Left lung (tissue), 10 donors: Measurements from ENCODE around the gene NTM. TPM values are rescaled to one million over a fixed set of nuclear protein-coding genes. Genes with fewer than 3 reads are reported as not detected.

ENCODE experiments used
- ATAC-seq: fragments of 200-7000 bp; cut with Tn5 transposase; one replicate; pipeline ENCODE4 v1.9.1; 2020; ENCODE audit warnings: moderate library complexity
- DNase-seq, 4 donors: peaks; one replicate each; pipeline ENCODE4 v3.0.0-alpha.2; 2013 to 2020
- H3K27ac ChIP-seq, 2 donors: fragments of 200-600 bp; sonication (generic) in 1 of 2; one replicate each; pipeline versions ENCODE4 v1.5.0 to v1.8.0; 2020 to 2021
- H3K27me3 ChIP-seq, 2 donors: fragments of 200-600 bp; sonication (generic) in 1 of 2; one replicate each; pipeline versions ENCODE4 v1.5.0 to v1.8.0; 2020 to 2021
- H3K36me3 ChIP-seq, 2 donors: fragments of 200-600 bp; sonication (generic) in 1 of 2; one replicate each; pipeline versions ENCODE4 v1.5.0 to v1.8.0; 2020 to 2021
- H3K4me1 ChIP-seq, 2 donors: fragments of 200-600 bp; one replicate each; pipeline ENCODE4 v1.8.0; 2021
- H3K4me3 ChIP-seq, 2 donors: fragments of 200-600 bp; sonication (generic) in 1 of 2; one replicate each; pipeline versions ENCODE4 v1.5.0 to v1.8.0; 2020 to 2021; ENCODE audit warnings: mild to moderate bottlenecking in 1 of 2
- H3K9me3 ChIP-seq, 2 donors: fragments of 200-600 bp; sonication (generic) in 1 of 2; one replicate each; pipeline versions ENCODE4 v1.5.0 to v1.8.0; 2020 to 2021
- CTCF ChIP-seq, 2 donors: fragments of 200-600 bp; sonication (generic) in 1 of 2; IDR thresholded peaks; one replicate each; pipeline versions ENCODE4 v1.5.0 to v1.8.0; 2021; ENCODE audit warnings: antibody characterized with exemption in 2 of 2
- intact Hi-C, 2 donors: fragments of 100-400 bp; cut with DNase I; formaldehyde crosslinking; loops; one replicate each; pipeline versions ENCODE4 v1.11.2 to v1.14.2; 2022
- polyA plus RNA-seq, 6 donors: library from polyadenylated mRNA; unstranded; fragments of 120-200 nt; gene quantifications; one replicate each; pipeline ENCODE4 v1.2.1, GENCODE V29; 2013; ENCODE audit not compliant: insufficient read length in 6 of 6
- total RNA-seq, 2 donors: library from RNA; stranded (reverse); fragmentation: NEBNext Ultra II Directional; extraction: Animal tissue kit (Norgen Biotek cat#: 25700); gene quantifications; one replicate each; pipeline ENCODE4 v1.2.1, GENCODE V29; 2021
- donor health status: DM: no; HTN: yes; CAD: no.
- donor health status: DM: no; HTN: no; CAD: no.

The NTM gene
- total and polyA plus RNA-seq, 8 donors, result 9.5 to 31.0 (median 21.1) TPM

- DNase-seq, result peak in 1 of 4 donors; percentile 7
- no peak for TF ChIP-seq CTCF (IDR thresholded peaks at IDR 0.05)
- H3K9me3 ChIP-seq, result no peaks in the 10 kb centered on the region
- H3K4me3 ChIP-seq, result no peak overlapping the region
- intact Hi-C loops, result no loop called here
- no peaks in the 10 kb centered on the region for H3K4me1 ChIP-seq
- no peaks in the 10 kb centered on the region for H3K27me3 ChIP-seq
- ATAC-seq, result peak; percentile 70
- H3K36me3 ChIP-seq, result no peaks in the 10 kb centered on the region
- H3K27ac ChIP-seq, result no peak overlapping the region
These were observed 390.0 kb downstream of the NTM start for GRCh38 chr11:131760091-131761061.

GRCh38 chr11:131762346-131763110 lies 392.1 kb downstream of the NTM start:
- DNase-seq (no peak), ATAC-seq (no peak)
- intact Hi-C loops, result no loop called here
- no peaks in the 10 kb centered on the region for H3K4me1 ChIP-seq
- H3K36me3 ChIP-seq, result no peaks in the 10 kb centered on the region
- H3K27me3 ChIP-seq, result no peaks in the 10 kb centered on the region
- H3K27ac ChIP-seq, result no peak overlapping the region
- no peak overlapping the region for H3K4me3 ChIP-seq
- no peaks in the 10 kb centered on the region for H3K9me3 ChIP-seq
- no peak for TF ChIP-seq CTCF (IDR thresholded peaks at IDR 0.05)

GRCh38 chr11:131763193-131763890 lies 392.9 kb downstream of the NTM start:
- Histone ChIP-seq H3K27me3 (no peaks in the 10 kb centered on the region), H3K27ac (no peak overlapping the region), H3K4me3 (no peak overlapping the region), H3K36me3 (no peaks in the 10 kb centered on the region), H3K4me1 (no peaks in the 10 kb centered on the region), H3K9me3 (no peaks in the 10 kb centered on the region)
- TF ChIP-seq CTCF (IDR thresholded peaks at IDR 0.05), result no peak
- ATAC-seq (no peak), DNase-seq (no peak)
- intact Hi-C loops, result no loop called here

GRCh38 chr11:131764126-131764525 lies 393.7 kb downstream of the NTM start:
- Histone ChIP-seq H3K4me3 (no peak overlapping the region), H3K4me1 (no peaks in the 10 kb centered on the region), H3K27me3 (no peaks in the 10 kb centered on the region), H3K27ac (no peak overlapping the region), H3K36me3 (no peaks in the 10 kb centered on the region), H3K9me3 (no peaks in the 10 kb centered on the region)
- ATAC-seq (no peak), DNase-seq (no peak)
- intact Hi-C loops, result no loop called here
- TF ChIP-seq CTCF (IDR thresholded peaks at IDR 0.05), result no peak
